GM19035 (cell line): ENCODE measurements around the gene P2RX3.
A peak's percentile ranks its signal among the peaks of the same experiment; 100 is the strongest.
"Not testable (repeated sequence)": the region's sequence is repeated elsewhere in the genome, so short reads cannot be mapped to it uniquely, and the experiment has no call there.

Experiments
- ATAC-seq: cut with Tn5 transposase; IDR thresholded peaks from one replicate; pipeline ENCODE4 v1.9.1; 2021; ENCODE audit not compliant: unreplicated experiment

The P2RX3 gene

DNA sequence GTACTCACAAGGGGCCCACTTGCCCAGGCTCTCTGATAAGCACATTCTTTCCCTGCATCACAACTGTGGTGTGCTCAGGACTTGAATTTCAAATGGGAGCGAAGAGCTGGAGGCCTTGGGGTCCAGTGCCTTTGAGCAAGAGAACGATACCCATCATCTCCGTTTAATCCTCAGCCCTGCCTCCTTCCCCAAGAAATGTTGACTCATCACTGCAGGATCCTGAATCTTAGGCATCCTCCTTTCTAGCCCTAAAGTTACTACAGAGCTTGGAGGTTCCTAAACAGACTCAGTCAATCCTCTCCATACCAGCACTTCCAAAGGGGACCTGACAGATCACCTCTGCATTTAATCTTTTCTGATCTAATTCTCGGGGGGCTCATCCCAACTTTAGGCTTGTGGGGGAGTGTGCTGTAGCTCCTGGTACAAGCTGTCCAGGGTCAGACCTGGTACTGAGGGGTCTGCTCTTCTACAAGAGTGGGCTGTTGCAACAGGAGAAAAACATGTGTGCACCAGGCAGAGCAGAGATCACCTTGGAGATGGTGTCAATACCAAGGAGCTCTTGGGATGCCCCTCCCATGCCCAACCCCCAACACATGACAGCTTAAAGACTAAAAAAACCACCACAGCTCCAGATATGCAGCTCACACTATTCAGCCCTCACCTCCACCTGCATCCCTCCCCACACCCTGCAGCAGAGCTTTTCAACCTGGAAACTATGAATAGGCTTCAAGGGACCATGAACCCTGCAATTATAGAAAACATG, 56.2 kb downstream of the P2RX3 start:
- ATAC-seq = no peak

DNA sequence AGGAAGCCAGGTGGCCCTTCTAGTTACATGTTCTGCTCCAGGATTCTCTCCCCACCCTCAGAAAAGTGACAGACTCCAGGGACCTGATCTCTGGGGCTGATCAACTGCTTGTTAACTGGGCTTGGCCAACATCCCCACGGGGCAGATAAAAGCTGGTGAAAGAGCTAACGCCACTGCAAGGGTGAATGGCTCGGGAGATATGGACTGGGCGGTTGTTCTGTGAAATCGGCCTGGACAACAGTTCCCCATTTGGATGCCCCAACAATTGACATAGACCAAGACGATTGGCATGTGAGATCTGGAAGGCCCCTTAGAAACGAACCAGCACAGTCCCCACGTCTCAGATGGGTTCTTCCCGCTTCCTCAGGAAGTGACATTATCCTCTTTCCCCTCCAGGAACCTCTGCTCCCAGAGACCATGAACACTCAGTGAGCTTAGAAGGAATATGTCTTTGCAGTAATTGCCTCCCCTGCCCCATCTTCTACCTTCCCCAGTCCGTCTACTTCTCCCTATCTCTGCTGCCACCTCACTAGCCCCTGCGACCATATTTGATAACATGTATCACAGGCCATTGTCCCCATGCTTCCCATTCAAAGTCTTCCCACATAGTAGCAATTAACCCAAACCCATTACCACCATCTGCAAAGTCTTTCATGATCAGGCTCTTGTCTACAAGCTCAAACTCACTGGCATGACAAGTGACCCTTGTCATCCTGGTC, 57.9 kb downstream of the P2RX3 start:
- no peak for ATAC-seq

DNA sequence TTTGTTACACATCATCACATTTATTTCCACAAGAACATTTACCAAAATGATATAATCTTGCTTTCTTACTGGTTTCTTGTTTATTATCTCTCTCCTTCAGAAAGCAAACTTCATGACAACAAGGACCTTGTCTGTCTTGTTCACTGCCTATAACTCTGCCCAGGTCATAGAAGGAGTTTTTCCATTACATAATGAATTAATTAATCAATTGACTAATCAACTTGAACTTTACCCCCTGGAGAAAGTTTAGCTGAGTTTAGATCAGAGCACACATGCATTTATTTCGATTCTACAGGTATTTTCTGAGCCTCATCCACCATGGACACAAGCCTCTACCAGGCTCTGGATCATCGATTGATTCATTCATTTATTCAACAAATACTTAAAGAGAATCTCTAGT, 58.6 kb downstream of the P2RX3 start:
- ATAC-seq = no peak

DNA sequence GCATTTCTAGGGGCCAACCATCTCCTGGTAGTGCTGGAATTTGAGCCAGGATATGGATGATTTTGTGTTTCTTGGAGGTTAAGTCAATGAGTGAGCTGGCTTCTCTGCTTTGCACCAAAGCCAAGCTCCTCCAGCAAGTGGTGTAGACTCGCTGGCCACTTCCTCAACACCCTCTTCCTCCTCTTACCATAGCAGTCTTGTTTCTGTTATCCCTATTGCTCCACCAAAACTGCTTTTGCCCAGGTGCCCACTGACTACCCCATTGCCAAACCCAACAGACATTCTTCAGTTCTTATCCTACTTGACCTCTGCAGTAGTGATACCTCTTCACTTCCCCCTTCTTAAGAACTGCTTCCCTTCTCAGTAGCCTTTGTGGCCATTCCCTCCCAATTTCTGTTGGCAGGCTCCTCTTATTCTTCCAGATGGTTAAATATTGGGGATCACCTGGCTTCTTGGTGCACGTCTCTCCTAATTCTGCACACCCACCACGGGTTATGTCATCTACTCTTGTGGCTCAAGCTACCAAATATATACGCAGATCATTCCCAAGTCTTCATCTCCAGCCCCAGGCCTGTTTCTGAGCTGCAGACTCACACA, 59.3 kb downstream of the P2RX3 start:
- no peak for ATAC-seq

- ATAC-seq = no peak
Measured at GRCh38 chr11:57399221-57399620, 61.1 kb downstream of the P2RX3 start.

GRCh38 chr11:57399972-57400578, 61.9 kb downstream of the P2RX3 start:
- no peak for ATAC-seq

DNA sequence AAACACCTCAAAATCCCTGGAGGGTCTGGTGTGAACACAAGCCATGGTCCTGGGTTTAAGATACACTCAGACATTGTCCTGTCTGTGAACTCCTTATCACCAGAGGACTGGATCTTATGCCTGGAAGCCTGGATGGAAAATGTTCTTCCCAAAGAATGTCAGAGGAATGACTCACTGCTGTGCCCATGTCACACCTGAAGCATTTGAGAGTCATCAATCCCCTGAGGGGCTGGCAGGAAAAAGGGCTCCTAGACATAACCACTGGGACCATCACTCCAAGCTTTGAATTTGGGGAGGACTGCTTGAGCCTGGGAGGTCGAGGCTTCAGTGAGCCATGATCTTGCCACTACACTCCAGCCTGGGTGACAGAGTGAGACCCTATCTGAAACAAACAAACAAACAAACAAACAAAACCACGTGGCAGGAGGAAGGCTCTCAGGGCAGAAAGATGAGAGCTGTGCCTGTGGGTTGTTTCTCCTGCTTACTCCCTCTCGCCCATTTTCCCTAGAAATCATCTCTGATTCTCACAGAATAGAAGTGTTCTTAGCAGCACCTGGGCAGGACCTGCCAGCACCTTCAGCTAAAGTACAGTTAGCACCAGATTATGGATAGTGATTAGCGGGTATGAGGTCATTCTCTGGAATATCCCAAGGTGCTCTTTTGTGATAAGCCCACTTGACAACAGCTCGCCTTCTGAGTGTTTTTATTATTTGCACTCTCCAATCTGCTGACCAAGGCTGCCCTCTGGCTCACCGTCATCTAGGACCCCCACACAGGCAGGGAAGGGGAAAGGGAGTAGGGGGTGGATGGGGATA, 64.2 kb downstream of the P2RX3 start:
- no peak for ATAC-seq

- ATAC-seq = not testable (repeated sequence)
Measured at GRCh38 chr11:57403003-57403801, 65.0 kb downstream of the P2RX3 start.

- no peak for ATAC-seq
Measured at GRCh38 chr11:57403802-57404147, 65.6 kb downstream of the P2RX3 start.

- ATAC-seq = no peak
Measured at GRCh38 chr11:57405271-57405860, 67.2 kb downstream of the P2RX3 start.

DNA sequence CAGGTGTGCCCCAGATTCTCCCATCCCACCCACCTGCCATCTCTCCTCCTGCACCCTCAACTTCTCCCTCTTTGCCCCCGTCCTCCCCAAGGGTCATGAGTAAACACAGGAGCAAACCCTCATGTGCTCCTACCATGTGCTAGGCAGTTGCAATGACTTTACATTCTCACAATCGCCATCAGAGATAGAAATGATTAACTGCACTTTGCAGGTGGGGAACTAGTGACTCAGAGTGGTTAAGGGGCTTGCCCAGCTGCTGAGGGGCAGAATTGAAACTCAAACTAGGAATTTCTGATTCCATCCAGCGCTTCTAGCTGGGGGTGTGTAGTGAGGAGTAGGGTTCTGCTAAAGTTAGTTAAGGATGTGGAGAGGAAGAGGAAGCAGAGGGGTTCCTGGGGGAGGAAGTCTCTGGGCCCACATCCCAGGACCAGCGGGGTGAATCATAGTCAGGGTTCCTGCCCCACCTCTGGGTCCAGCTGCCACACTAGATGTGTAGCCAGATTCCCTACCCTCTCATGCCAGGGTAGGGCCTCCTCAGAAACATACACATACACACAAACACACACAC, 68.3 kb downstream of the P2RX3 start:
- peak; percentile 72 for ATAC-seq

- ATAC-seq = no peak
Measured at GRCh38 chr11:57407010-57407920, 69.1 kb downstream of the P2RX3 start.

DNA sequence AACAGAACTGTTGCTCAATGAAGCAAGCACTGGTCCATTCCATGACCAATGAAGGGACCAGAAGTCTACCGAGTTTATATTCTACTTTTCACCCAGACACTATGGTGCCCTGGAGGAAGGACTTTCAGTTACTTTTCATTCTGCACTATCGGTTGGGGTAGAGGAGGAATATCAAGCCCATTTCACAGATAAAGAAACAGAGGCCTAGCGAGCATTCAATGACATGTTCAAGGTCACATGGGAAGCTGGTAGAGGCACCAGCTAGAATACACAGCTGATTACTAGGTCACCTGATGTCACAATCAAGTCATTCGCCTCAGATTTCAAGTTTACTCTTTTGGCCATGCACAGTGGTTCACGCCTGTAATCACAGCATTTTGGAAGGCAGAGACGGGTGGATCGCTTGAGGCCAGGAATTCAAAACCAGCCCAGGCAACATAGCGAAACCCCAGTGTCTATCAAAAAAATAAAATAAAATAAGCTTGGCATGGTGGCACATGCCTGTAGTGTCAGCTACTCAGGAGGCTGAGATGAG, 69.9 kb downstream of the P2RX3 start:
- no peak for ATAC-seq

DNA sequence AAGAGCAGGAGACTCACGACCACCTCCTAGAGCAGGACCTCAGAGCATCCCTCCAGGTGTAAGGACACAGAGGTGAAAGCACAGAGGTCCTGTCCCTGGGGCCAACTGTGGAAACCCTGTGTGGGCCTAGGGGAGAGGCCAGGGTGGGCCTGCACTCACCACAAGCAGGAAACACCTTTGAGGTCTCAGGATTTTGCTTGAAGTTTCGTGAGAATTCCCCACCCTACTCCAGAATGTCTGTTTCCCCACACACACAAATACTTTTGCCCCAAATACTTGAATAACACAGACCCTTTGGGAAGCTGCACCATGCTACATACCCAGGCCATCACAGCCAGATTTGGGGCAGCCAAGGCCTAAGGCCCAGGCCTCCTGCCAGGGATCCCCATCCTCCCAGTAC, 70.6 kb downstream of the P2RX3 start:
- no peak for ATAC-seq

GRCh38 chr11:57409321-57410100, 71.4 kb downstream of the P2RX3 start:
- ATAC-seq = no peak

- no peak for ATAC-seq
Measured at GRCh38 chr11:57410287-57410686, 72.1 kb downstream of the P2RX3 start.

DNA sequence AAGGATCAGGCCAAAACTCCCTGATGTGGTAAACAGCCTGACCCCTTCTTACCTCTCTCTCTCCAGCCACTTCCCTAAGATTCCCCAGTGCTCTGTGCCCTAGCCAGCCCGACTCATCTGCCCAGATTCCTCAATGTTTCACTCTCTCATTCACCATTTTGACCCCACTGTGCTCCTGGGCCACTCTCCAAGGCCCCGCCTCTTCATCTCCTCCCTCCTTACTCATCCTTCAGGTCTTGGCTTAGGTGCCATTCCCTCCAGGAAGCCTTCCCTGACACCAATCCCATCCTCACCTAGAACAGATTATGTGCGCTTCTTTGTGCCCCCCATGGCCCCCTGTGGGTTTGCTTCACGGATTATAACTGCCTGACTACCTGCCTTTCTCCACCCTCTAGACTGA, 75.5 kb downstream of the P2RX3 start:
- no peak for ATAC-seq
